ENCODE data around the gene ORAI1.

ORAI1 gene

GRCh38 chr12:121637231-121637914, 11.0 kb downstream of the ORAI1 start:
- no peak for DNase-seq (ENCODE audit: low read depth)
- TF ChIP-seq, protein P1, sequence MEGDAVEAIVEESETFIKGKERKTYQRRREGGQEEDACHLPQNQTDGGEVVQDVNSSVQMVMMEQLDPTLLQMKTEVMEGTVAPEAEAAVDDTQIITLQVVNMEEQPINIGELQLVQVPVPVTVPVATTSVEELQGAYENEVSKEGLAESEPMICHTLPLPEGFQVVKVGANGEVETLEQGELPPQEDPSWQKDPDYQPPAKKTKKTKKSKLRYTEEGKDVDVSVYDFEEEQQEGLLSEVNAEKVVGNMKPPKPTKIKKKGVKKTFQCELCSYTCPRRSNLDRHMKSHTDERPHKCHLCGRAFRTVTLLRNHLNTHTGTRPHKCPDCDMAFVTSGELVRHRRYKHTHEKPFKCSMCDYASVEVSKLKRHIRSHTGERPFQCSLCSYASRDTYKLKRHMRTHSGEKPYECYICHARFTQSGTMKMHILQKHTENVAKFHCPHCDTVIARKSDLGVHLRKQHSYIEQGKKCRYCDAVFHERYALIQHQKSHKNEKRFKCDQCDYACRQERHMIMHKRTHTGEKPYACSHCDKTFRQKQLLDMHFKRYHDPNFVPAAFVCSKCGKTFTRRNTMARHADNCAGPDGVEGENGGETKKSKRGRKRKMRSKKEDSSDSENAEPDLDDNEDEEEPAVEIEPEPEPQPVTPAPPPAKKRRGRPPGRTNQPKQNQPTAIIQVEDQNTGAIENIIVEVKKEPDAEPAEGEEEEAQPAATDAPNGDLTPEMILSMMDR (IDR thresholded peaks at IDR 0.05; ENCODE audit: low read length, missing control alignments): no peak
- H3K4me3 ChIP-seq (replicated peaks; ENCODE audit: low read depth, low read length): no peak overlapping the region

DNA sequence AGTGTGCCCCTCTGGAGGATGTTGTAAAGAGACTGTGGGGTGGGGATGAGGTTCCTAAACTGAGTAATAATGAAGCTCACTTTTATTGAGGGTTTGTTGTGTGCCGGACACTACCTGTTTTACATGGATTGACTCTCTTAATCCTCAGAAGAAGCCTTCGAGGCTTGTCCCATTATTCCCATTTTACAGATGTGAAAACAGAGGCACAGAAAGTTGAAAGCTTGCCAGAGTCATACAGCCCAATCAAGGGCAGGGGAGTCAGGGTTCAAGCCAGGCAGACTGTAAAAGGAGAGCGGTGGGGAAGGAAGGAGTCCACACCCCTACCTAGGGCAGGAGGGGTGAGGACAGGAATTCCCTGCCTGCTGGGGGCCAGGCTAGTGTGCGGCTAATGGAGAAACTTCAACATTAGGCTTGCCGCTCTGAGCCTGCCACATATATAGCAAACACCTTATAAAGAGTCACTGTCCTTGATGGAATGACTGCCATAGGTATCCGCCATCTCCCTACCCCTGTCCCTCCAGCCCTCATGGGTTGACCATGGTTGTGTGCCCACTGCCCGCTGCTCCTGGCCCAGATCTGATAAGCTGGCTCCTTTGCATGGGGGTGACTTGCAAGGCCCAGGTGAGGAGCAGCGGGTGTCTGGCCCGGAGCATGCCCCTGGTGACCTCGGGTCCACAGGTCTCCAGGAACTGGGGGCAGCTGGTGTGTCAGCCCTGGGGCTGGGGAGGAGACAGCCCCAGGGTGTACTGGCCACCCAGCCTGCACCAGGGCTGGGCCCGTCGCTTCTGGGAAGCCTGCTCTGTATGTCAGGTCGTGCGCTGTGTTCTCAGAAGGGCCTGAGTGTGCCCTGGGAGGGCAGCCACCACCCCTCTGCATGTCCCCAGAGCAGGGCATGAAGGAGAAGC, 12.2 kb downstream of the ORAI1 start:
- DNase-seq (ENCODE audit: low read depth): no peak
- H3K4me3 ChIP-seq (replicated peaks; ENCODE audit: low read depth, low read length): no peak overlapping the region
- TF ChIP-seq, protein P1 (IDR thresholded peaks at IDR 0.05; ENCODE audit: low read length, missing control alignments): no peak

- no peak for DNase-seq (ENCODE audit: low read depth)
- H3K4me3 ChIP-seq (replicated peaks; ENCODE audit: low read depth, low read length): no peak overlapping the region
- TF ChIP-seq, protein P1 (IDR thresholded peaks at IDR 0.05; ENCODE audit: low read length, missing control alignments): no peak
These were observed 15.0 kb downstream of the ORAI1 start for GRCh38 chr12:121641343-121641630.

GRCh38 chr12:121648458-121649028, 22.2 kb downstream of the ORAI1 start:
- TF ChIP-seq, protein P1 (IDR thresholded peaks at IDR 0.05; ENCODE audit: low read length, missing control alignments): no peak
- no peak overlapping the region for H3K4me3 ChIP-seq (replicated peaks; ENCODE audit: low read depth, low read length)

GRCh38 chr12:121649322-121649721, 23.0 kb downstream of the ORAI1 start:
- DNase-seq (ENCODE audit: low read depth): no peak
- TF ChIP-seq, protein P1 (IDR thresholded peaks at IDR 0.05; ENCODE audit: low read length, missing control alignments): no peak
- no peak overlapping the region for H3K4me3 ChIP-seq (replicated peaks; ENCODE audit: low read depth, low read length)

More at GRCh38 chr12:121648458-121649028, 22.2 kb downstream of the ORAI1 start:
- no peak for DNase-seq (ENCODE audit: low read depth)

DNA sequence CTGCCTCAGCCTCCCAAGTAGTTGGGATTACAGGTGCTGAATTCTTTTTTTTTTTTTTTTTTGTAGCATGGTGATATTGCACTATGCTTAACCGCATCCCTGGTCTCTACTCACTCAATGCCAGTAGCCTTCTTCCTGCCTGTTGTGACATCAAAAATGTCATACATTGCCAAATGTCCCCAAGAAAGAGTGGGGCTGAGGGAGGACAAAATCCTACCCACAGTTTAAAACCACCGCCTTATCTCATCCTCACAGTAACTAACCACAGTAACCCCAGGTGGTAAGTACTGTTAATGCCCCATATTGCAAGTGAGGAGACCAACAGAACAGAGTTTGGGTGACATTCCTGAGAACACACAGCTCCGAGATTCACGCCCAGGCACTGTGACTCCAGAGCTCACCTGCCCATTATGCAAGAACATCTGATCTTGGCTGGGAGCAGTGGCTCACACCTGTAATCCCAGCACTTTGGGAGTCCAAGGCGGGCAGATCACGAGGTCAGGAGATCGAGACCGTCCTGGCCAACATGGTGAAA, 23.6 kb downstream of the ORAI1 start:
- TF ChIP-seq, protein P1 (IDR thresholded peaks at IDR 0.05; ENCODE audit: low read length, missing control alignments): no peak
- no peak for DNase-seq (ENCODE audit: low read depth)
- H3K4me3 ChIP-seq (replicated peaks; ENCODE audit: low read depth, low read length): no peak overlapping the region

All from fibroblast of pulmonary artery (primary cell).